HepG2 (cell line): ENCODE results near the gene ALKBH4. TPM values are rescaled to one million over a fixed set of nuclear protein-coding genes. Genes with fewer than 3 reads are reported as not detected.
A peak's percentile ranks its signal among the peaks of the same experiment; 100 is the strongest.

Experiments used
- ATAC-seq: fragments of 200-7000 bp; cut with Tn5 transposase; 3 replicates; pipeline ENCODE4 v1.9.1; 2020; ENCODE audit warnings: mild to moderate bottlenecking, moderate library complexity
- BruUV-seq: library from RNA; stranded (reverse); fragments of 400-500 nt; replicated peaks from 2 replicates; lab custom pipeline; 2021; lab: Mats Ljungman, UMichigan
- CTCF ChIA-PET: fragments of 300-600 bp; formaldehyde crosslinking; extraction: SDS; loops from one replicate; lab custom pipeline; 2021; ENCODE audit warnings: low total read pairs, inconsistent platforms, low intra/inter-chr PET ratio; lab: Yijun Ruan, JAX
- POLR2A ChIA-PET: fragments of 350-600 bp; sonication (Branson Sonifier 250); formaldehyde crosslinking; loops from one replicate; lab custom pipeline; 2020; ENCODE audit warnings: antibody characterized with exemption, inconsistent platforms; lab: Yijun Ruan, JAX
- DNase-seq: peaks from one replicate; pipeline ENCODE4 v3.0.0-alpha.2; 2015; ENCODE audit warnings: low spot score
- FAIRE-seq: peaks from 3 replicates; lab custom pipeline; 2011; peaks lifted over from hg19 to GRCh38; lab: Jason Lieb, UNC
- H2AFZ ChIP-seq: one replicate; pipeline ENCODE4 v1.6.1; 2011; ENCODE audit warnings: low read length, inconsistent platforms
- H3K27ac ChIP-seq: fragments of 300-600 bp; 3 replicates; pipeline ENCODE4 v1.8.0; 2011; ENCODE audit warnings: mixed run types, mild to moderate bottlenecking, mixed read lengths, low read length, inconsistent platforms; ENCODE audit not compliant: insufficient read depth; ENCODE audit errors: extremely low read length
- H3K27me3 ChIP-seq, 2 experiments: fragments of 200-600 bp in 1 of 2; 2 replicates in 1 of 2; 3 replicates in 1 of 2; pipeline versions ENCODE4 v1.6.0 to v1.8.0; 2011; ENCODE audit warnings: low read length in 2 of 2, mild to moderate bottlenecking in 2 of 2, moderate library complexity in 2 of 2, inconsistent platforms in 1 of 2; ENCODE audit not compliant: insufficient read depth in 2 of 2, control insufficient read depth in 1 of 2
- H3K36me3 ChIP-seq, 2 experiments: fragments of 200-600 bp in 1 of 2; replicated peaks in 1 of 2; 2 replicates in 1 of 2; 3 replicates in 1 of 2; pipeline versions ENCODE4 v1.5.1 to v1.8.0; 2011; ENCODE audit warnings: low read length in 2 of 2, inconsistent platforms in 1 of 2; ENCODE audit not compliant: insufficient read depth in 2 of 2, control insufficient read depth in 1 of 2
- H3K4me1 ChIP-seq: 2 replicates; pipeline ENCODE4 v1.5.1; 2012; ENCODE audit warnings: low read length, inconsistent platforms; ENCODE audit not compliant: insufficient read depth
- H3K4me2 ChIP-seq: 2 replicates; pipeline ENCODE4 v1.6.0; 2011; ENCODE audit warnings: low read depth, low read length, inconsistent platforms
- H3K4me3 ChIP-seq, 3 experiments: fragments of 200-600 bp in 1 of 3; sonication (generic), shearing (Covaris generic) in 1 of 3; replicated peaks in 1 of 3; 2 replicates each; pipeline ENCODE4 v1.5.1; 2011 to 2016; ENCODE audit warnings: low read length in 3 of 3, inconsistent platforms in 2 of 3, low read depth in 2 of 3, mild to moderate bottlenecking in 2 of 3, control low read depth in 1 of 3, mixed read lengths in 1 of 3; ENCODE audit not compliant: insufficient read depth in 1 of 3
- H3K79me2 ChIP-seq: one replicate; pipeline ENCODE4 v1.6.1; 2011; ENCODE audit warnings: low read length, inconsistent platforms; ENCODE audit not compliant: insufficient read depth
- H3K9ac ChIP-seq: 2 replicates; pipeline ENCODE4 v1.6.0; 2011; ENCODE audit warnings: mild to moderate bottlenecking, low read depth, low read length, inconsistent platforms; ENCODE audit not compliant: insufficient read depth
- H3K9me3 ChIP-seq: 2 replicates; pipeline ENCODE4 v1.5.1; 2012; ENCODE audit warnings: mild to moderate bottlenecking, low read length
- H4K20me1 ChIP-seq: 2 replicates; pipeline ENCODE4 v1.6.0; 2011; ENCODE audit warnings: inconsistent platforms, mild to moderate bottlenecking, low read length, moderate library complexity; ENCODE audit not compliant: insufficient read depth
- AKAP8 ChIP-seq: sonication (generic); formaldehyde crosslinking; IDR thresholded peaks from 2 replicates; pipeline ENCODE4 v1.5.1; 2020; ENCODE audit warnings: mild to moderate bottlenecking, missing genetic modification reagents
- ATM ChIP-seq: fragments of 450-650 bp; IDR thresholded peaks from 2 replicates; pipeline ENCODE4 v1.7.1; 2017; ENCODE audit warnings: mild to moderate bottlenecking, borderline replicate concordance
- ELF3 ChIP-seq: IDR thresholded peaks from 2 replicates; pipeline ENCODE4 v1.6.1; 2016; ENCODE audit warnings: missing genetic modification reagents, missing compliant biosample characterization
- SAFB2 ChIP-seq: sonication (generic); formaldehyde crosslinking; IDR thresholded peaks from 2 replicates; pipeline ENCODE4 v1.5.1; 2020; ENCODE audit warnings: missing genetic modification reagents, low read depth, mild to moderate bottlenecking, borderline replicate concordance
- ZNF232 ChIP-seq: sonication (generic); formaldehyde crosslinking; IDR thresholded peaks from 2 replicates; pipeline ENCODE4 v1.4.0; 2020; ENCODE audit warnings: missing genetic modification reagents, borderline replicate concordance
- WGBS: methylation state at CpG from one replicate; pipeline ENCODE4 v1.1.6; 2017; ENCODE audit warnings: low lambda C conversion rate; 5-methylcytosine and 5-hydroxymethylcytosine counted together
- in situ Hi-C: cut with HindIII; loops from 2 replicates; pipeline ENCODE4 v1.10.0; 2017; ENCODE audit warnings: low pct_unique_long_range_greater_than_20kb; ENCODE audit not compliant: extremely low pct_ligation_motif_present
- intact Hi-C: fragments of 100-400 bp; cut with micrococcal nuclease; formaldehyde crosslinking; loops from one replicate; pipeline ENCODE4 v1.10.0; 2022; ENCODE audit not compliant: unreplicated experiment
- polyA plus RNA-seq, 8 experiments: library from polyadenylated mRNA; depleted of rRNA in 3 of 8; stranded (reverse) in 7 of 8; unstranded in 1 of 8; fragments of >200 nt; fragmentation: Illumina TruSeq in 4 of 8; extraction: Trizol in 4 of 8; gene quantifications; 2 replicates each; pipeline versions ENCODE4 v1.2.1 to v1.2.3, GENCODE V29; 2011 to 2016; ENCODE audit warnings: low read depth in 4 of 8, missing spikeins in 1 of 8, mixed read lengths in 1 of 8; ENCODE audit not compliant: insufficient read depth in 1 of 8
- total RNA-seq, 5 experiments: library from RNA; depleted of rRNA; stranded (reverse); fragments of >200 nt; fragmentation: Illumina TruSeq; extraction: Trizol; gene quantifications; 2 replicates each; pipeline ENCODE4 v1.2.3, GENCODE V29; 2016; ENCODE audit warnings: low read depth in 1 of 5
- TF ChIP-seq, protein P1 (sequence below): sonication (generic); formaldehyde crosslinking; IDR thresholded peaks from 2 replicates; pipeline ENCODE4 v1.8.0; 2023; ENCODE audit warnings: mild to moderate bottlenecking, missing genetic modification reagents
- TF ChIP-seq, protein P2 (sequence below): sonication (generic); formaldehyde crosslinking; IDR thresholded peaks from 2 replicates; pipeline ENCODE4 v1.5.0; 2020; ENCODE audit warnings: missing genetic modification reagents

Gene ALKBH4
- total and polyA plus RNA-seq, 2 of the 13 experiments (the other 11 are each of a cell fraction or from before 2014, with no cell fraction given), result 2.6 to 8.8 TPM

DNA sequence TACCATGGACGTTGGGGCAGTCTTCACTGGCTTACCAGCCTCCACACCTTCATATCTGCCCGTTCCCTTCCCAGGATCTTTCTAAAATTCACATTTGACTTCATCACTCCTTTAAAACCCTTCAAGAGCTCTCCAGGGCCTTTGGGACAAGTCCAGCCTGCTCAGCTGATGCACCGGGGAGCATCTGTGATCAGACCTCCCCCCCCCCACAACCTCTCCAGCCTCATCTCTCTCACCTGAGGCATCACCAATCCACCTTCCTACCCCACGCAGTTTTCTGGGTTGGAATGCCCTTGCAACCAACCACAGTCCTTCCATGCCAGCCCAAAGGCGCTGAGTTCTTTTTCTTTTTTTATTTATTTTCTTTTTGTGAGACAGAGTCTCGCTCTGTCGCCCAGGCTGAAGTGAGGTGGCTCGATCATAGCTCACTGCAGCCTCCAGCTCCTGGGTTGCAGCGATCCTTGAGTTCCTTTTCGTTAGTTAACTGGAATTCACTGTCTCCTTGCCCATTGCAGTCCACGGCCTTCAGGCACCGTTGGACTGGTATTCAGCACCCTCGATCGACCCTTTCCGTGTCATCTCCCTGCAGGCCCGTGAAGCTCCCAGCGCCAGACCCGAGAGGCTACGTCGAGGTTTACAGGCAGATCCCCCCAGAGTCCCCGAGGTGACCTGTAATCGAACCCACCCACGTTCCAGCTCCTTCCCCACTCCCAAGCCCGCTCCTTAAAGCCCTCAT is 654 bp downstream of the ALKBH4 start (continued):
- TF ChIP-seq AKAP8 (CRISPR knock-in tag), result no peak
- TF ChIP-seq, protein P1, sequence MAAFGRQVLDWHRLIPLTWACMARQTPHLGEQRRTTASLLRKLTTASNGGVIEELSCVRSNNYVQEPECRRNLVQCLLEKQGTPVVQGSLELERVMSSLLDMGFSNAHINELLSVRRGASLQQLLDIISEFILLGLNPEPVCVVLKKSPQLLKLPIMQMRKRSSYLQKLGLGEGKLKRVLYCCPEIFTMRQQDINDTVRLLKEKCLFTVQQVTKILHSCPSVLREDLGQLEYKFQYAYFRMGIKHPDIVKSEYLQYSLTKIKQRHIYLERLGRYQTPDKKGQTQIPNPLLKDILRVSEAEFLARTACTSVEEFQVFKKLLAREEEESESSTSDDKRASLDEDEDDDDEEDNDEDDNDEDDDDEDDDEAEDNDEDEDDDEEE (CRISPR knock-in tag), result 0 out of 2 replicates have a peak, but pooled peaks have one; percentile 16
- 0 out of 2 replicates have a peak, but pooled peaks have one; percentile 0 for TF ChIP-seq ZNF232 (CRISPR knock-in tag)
- 0 out of 2 replicates have a peak, but pooled peaks have one; percentile 1 for TF ChIP-seq ELF3 (CRISPR knock-in tag)

DNA sequence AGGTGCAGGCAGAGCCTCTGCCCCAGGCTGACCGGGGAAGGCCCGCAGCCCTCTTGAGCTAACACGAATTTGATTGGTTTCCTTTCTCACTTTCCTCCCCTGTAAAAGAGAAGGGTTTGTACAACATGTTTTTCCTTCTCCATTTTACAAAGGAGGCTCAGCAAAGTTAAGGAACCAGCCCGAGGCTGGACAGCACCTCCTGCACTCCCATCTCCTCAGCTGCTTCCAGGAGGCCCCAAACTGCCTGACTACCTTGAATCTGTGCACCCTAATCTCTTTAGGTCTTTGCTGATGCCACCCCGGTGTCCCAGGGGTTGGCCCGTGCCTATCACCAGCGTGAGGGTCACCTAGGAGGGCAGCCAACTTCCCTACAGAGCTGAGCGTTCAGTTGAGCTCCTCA is 4.2 kb downstream of the ALKBH4 start:
- 91% methylated on average over 8 of the region's 8 CpGs for WGBS
- FAIRE-seq (no peak), DNase-seq (no peak), ATAC-seq (no peak)
- Histone ChIP-seq H3K27ac (no peak overlapping the region), H3K4me2 (no peak overlapping the region), H3K4me3 (no peak overlapping the region), H3K4me1 (peaks cover 16% of the 10 kb centered on the region), H3K9ac (no peak overlapping the region), H4K20me1 (no peaks in the 10 kb centered on the region), H2AFZ (no peak overlapping the region), H3K79me2 (peaks cover 14% of the 10 kb centered on the region), H3K36me3 (peaks cover 9 to 12% of the 10 kb centered on the region in 2 experiments; a peak in 3 of 5 replicates), H3K27me3 (peaks cover 0 to 5% of the 10 kb centered on the region in 2 experiments; a peak in 2 of 5 replicates), H3K9me3 (no peaks in the 10 kb centered on the region)
- CTCF ChIA-PET, result no interaction called here
- POLR2A ChIA-PET, result no interaction called here
- TF ChIP-seq, protein P2, sequence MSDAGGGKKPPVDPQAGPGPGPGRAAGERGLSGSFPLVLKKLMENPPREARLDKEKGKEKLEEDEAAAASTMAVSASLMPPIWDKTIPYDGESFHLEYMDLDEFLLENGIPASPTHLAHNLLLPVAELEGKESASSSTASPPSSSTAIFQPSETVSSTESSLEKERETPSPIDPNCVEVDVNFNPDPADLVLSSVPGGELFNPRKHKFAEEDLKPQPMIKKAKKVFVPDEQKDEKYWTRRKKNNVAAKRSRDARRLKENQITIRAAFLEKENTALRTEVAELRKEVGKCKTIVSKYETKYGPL (CRISPR knock-in tag), result no peak
- TF ChIP-seq SAFB2, result no peak
- no peak for TF ChIP-seq ATM
- BruUV-seq, result no TSS peak
- intact Hi-C loops (no loop called here), in situ Hi-C loops (no loop called here)
